Prostate gland (tissue), 2 donors: ENCODE results near the gene PLEKHJ1. TPM values are rescaled to one million over a fixed set of nuclear protein-coding genes. Genes with fewer than 3 reads are reported as not detected.

Experiments
- DNase-seq: peaks from one replicate; pipeline ENCODE4 v3.0.0-alpha.2; 2019; ENCODE audit warnings: low spot score
- H3K27ac ChIP-seq, 2 donors: fragments of 200-600 bp; sonication (generic); 2 replicates each; pipeline ENCODE4 v1.5.1; 2017 to 2019
- H3K27me3 ChIP-seq: fragments of 200-600 bp; sonication (generic); replicated peaks from 2 replicates; pipeline ENCODE4 v1.5.1; 2019; ENCODE audit not compliant: insufficient read depth
- H3K36me3 ChIP-seq, 2 donors: fragments of 200-600 bp; sonication (generic); 1 replicate in 1 of 2; 2 replicates in 1 of 2; pipeline versions ENCODE4 v1.5.1 to v1.8.1; 2017 to 2019
- H3K4me1 ChIP-seq: fragments of 200-600 bp; sonication (generic); replicated peaks from 2 replicates; pipeline ENCODE4 v1.5.1; 2019
- H3K4me3 ChIP-seq, 2 donors: fragments of 200-600 bp; sonication (generic); 2 replicates each; pipeline ENCODE4 v1.5.1; 2017 to 2019
- H3K9me3 ChIP-seq: fragments of 200-600 bp; sonication (generic); 2 replicates; pipeline ENCODE4 v1.5.1; 2017
- POLR2A ChIP-seq: fragments of 450-650 bp; IDR thresholded peaks from one replicate; pipeline ENCODE4 v1.6.1; 2016; ENCODE audit warnings: antibody characterized with exemption, mild to moderate bottlenecking
- POLR2AphosphoS5 ChIP-seq: sonication (generic); formaldehyde crosslinking; IDR thresholded peaks from one replicate; pipeline ENCODE4 v1.6.1; 2017; ENCODE audit warnings: antibody characterized with exemption
- WGBS: methylation state at CpG from one replicate; pipeline ENCODE4 v1.1.5; 2018; 5-methylcytosine and 5-hydroxymethylcytosine counted together
- intact Hi-C: fragments of 100-400 bp; cut with DNase I; formaldehyde crosslinking; loops from one replicate; pipeline ENCODE4 v1.14.2; 2022
- total RNA-seq, 2 donors: library from RNA; depleted of rRNA; stranded (reverse); fragments of >200 nt; gene quantifications; one replicate each; pipeline ENCODE4 v1.1.0, GENCODE V29; 2016
- TF ChIP-seq, protein P1 (sequence below), 4 experiments: fragments of 200-600 bp in 2 of 4; fragments of 450-650 bp in 2 of 4; sonication (generic) in 2 of 4; IDR thresholded peaks; 1 replicate in 3 of 4; 2 replicates in 1 of 4; pipeline ENCODE4 v1.5.1; 2016 to 2019; ENCODE audit warnings: antibody characterized with exemption in 4 of 4, mild to moderate bottlenecking in 2 of 4, moderate library complexity in 2 of 4

PLEKHJ1 gene
- total RNA-seq, 2 donors from 2014 or later, result 59.4 to 91.7 TPM

GRCh38 chr19:2191456-2192310 lies 44.4 kb downstream of the PLEKHJ1 start:
- DNase-seq, result no peak
- intact Hi-C loops, result no loop called here
- H3K4me1 ChIP-seq, result peaks cover 7% of the 10 kb centered on the region
- H3K36me3 ChIP-seq, result peaks cover 6 to 30% of the 10 kb centered on the region in 2 donors
- 86% methylated on average over 32 of the region's 32 CpGs for WGBS
- no peaks in the 10 kb centered on the region for H3K9me3 ChIP-seq
- no peak overlapping the region for H3K4me3 ChIP-seq
- TF ChIP-seq, protein P1, sequence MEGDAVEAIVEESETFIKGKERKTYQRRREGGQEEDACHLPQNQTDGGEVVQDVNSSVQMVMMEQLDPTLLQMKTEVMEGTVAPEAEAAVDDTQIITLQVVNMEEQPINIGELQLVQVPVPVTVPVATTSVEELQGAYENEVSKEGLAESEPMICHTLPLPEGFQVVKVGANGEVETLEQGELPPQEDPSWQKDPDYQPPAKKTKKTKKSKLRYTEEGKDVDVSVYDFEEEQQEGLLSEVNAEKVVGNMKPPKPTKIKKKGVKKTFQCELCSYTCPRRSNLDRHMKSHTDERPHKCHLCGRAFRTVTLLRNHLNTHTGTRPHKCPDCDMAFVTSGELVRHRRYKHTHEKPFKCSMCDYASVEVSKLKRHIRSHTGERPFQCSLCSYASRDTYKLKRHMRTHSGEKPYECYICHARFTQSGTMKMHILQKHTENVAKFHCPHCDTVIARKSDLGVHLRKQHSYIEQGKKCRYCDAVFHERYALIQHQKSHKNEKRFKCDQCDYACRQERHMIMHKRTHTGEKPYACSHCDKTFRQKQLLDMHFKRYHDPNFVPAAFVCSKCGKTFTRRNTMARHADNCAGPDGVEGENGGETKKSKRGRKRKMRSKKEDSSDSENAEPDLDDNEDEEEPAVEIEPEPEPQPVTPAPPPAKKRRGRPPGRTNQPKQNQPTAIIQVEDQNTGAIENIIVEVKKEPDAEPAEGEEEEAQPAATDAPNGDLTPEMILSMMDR (IDR thresholded peaks at IDR 0.05), result no peak
- TF ChIP-seq POLR2AphosphoS5 (no peak), POLR2A (no peak)
- no peaks in the 10 kb centered on the region for H3K27me3 ChIP-seq
- no peak overlapping the region for H3K27ac ChIP-seq

DNA sequence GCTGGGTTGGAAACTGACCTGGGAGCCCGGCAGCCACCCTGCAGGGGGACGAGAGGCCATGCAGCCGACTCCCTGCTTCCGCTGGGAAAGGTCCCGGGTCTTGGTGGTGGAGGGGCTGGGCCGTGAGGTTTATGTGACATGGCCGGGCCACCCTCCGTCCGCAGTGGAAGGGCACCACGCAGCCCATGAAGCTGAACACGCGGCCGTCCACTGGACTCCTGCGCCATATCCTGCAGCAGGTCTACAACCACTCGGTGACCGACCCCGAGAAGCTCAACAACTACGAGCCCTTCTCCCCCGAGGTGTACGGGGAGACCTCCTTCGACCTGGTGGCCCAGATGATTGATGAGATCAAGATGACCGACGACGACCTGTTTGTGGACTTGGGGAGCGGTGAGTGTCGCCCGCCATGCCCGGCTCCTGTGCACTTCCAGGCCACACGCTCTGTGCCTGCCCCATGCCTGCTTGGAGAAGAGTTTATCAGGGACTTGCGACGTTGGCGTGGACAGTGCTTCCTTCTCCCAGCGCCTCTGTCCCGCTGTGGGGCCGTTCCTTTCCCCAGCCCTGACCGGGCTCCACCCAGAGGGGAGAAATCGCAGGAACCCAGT lies 45.2 kb downstream of the PLEKHJ1 start:
- Histone ChIP-seq H3K4me1 (peaks cover 13% of the 10 kb centered on the region), H3K36me3 (peaks cover 6 to 30% of the 10 kb centered on the region in 2 donors)
- WGBS, result 95% methylated on average over 37 of the region's 37 CpGs

DNA sequence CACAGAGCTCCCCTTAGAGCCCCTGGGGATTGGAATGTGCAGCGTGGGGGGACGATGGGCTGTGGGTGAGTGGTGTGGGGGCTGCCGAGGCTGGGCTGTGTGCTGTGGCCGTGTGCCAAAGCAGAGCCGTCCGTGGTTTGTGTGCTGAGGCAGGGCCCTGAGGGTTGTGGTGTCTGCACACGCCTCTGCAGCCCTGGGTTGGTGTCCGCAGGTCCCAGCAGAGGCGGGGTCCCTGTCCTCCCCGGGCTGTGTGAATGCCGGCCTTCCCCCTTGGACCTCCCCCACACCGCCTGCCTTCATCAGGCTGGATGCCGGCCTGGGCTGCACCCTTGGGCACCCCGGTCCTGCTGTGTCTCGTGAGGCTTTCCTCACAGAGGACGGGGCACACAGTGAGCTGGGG lies 46.2 kb downstream of the PLEKHJ1 start:
- Histone ChIP-seq H3K27me3 (no peaks in the 10 kb centered on the region), H3K36me3 (peaks cover 6 to 28% of the 10 kb centered on the region in 2 donors), H3K4me1 (peaks cover 13% of the 10 kb centered on the region), H3K9me3 (no peaks in the 10 kb centered on the region), H3K27ac (no peak overlapping the region), H3K4me3 (no peak overlapping the region)
- intact Hi-C loops, result loop anchor here (5.0 kb wide), 2 partner anchors 32 to 47 kb away; partner anchors contain the start of genes PLEKHJ1 and SF3A2
- WGBS, result 53% methylated on average over 15 of the region's 16 CpGs
- DNase-seq, result no peak
- TF ChIP-seq POLR2A, result no peak
- no peak for TF ChIP-seq POLR2AphosphoS5
- TF ChIP-seq, protein P1 (IDR thresholded peaks at IDR 0.05), result no peak

More for the DNA sequence above, 45.2 kb downstream of the PLEKHJ1 start:
- TF ChIP-seq POLR2AphosphoS5 (no peak), POLR2A (no peak)
- TF ChIP-seq, protein P1 (IDR thresholded peaks at IDR 0.05), result no peak
- no peaks in the 10 kb centered on the region for H3K9me3 ChIP-seq
- DNase-seq, result no peak
- no peak overlapping the region for H3K4me3 ChIP-seq
- H3K27ac ChIP-seq, result no peak overlapping the region
- H3K27me3 ChIP-seq, result no peaks in the 10 kb centered on the region
- intact Hi-C loops, result no loop called here

DNA sequence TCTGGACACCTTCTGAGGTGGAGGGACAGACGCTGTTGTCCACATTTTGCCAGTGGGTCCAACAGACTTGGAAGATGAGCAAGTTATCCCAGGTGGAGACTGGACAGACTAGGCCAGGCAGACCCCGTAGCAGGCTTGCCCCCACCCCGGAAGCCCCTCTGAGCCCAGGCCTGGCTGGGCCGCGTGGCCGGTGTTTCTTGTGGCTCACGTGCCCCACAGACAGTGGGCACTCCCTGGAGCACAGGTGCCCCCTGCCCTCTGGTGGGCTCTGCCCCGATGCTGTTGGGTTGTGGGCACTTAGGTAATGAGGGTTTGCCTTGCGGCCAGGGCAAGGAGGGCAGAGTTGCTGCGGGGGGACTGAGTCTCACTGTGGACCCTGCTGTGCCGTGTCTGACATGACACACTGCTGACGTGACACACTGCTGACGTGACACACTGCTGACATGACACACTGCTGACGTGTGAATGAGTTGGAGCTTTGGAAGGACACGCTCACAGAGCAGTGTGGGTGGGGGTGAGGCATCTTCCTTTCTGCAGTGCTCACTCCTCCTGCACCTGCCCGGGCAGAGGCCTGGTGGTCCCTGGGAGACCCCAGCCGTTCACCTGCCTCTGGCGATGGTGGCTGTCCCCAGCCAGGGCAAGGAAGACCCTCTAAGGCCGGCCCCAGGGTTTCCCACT lies 47.3 kb downstream of the PLEKHJ1 start:
- Histone ChIP-seq H3K4me1 (peaks cover 13% of the 10 kb centered on the region), H3K27ac (no peak overlapping the region), H3K4me3 (no peak overlapping the region), H3K36me3 (peaks cover 3 to 22% of the 10 kb centered on the region in 2 donors), H3K9me3 (no peaks in the 10 kb centered on the region), H3K27me3 (no peaks in the 10 kb centered on the region)
- DNase-seq, result no peak
- TF ChIP-seq POLR2A (no peak), POLR2AphosphoS5 (no peak)
- TF ChIP-seq, protein P1 (IDR thresholded peaks at IDR 0.05), result no peak
- 89% methylated on average over 13 of the region's 19 CpGs for WGBS
- intact Hi-C loops, result loop anchor here (5.0 kb wide), 2 partner anchors 33 to 48 kb away; partner anchors contain the start of genes PLEKHJ1 and SF3A2
